ENCODE data around the gene ACER2. TPM values are rescaled to one million over a fixed set of nuclear protein-coding genes. Genes with fewer than 3 reads are reported as not detected.

The ACER2 gene
- total and polyA plus RNA-seq, 2 of the 8 experiments (the other 6 are each of a cell fraction or from before 2014, with no cell fraction given), result 7.4 to 8.8 TPM

DNA sequence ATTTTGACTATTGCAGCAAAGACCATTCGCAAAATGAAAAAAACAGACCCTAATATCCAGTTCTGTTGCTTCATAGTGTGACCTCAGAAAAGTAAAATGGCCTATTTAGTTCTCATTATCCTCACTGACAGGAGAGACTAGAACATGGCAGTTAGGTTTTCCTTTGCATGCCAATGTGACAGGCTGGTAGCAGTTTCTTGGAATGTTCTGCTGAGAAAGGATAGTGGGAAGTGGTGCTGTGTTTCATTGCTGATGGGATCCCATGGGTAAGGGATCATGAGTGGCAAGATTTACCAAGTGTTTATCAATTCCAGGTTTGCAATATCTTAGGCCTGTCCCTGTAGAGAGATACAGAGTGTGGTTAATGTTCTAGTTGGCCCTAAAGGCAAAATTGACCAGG, 88.5 kb downstream of the ACER2 start:
- no peak overlapping the region for H4K91ac ChIP-seq (replicated peaks; ENCODE audit: insufficient read length, low read length)
- H3K27me3 ChIP-seq (replicated peaks in 1 of 4; ENCODE audit: control insufficient read depth in 3 of 4, extremely low read depth in 1 of 4, insufficient read depth in 3 of 4, low read length in 3 of 4), result no peaks in the 10 kb centered on the region
- no peak overlapping the region for H3K9ac ChIP-seq (replicated peaks in 1 of 4; ENCODE audit: extremely low read depth in 1 of 4, low read depth in 3 of 4, low read length in 3 of 4)
- H2AK5ac ChIP-seq (ENCODE audit: low read depth, low read length), result no peak overlapping the region
- no peak overlapping the region for H3K4me3 ChIP-seq (ENCODE audit: extremely low read depth in 1 of 4, insufficient read depth in 2 of 4, low read depth in 3 of 4, low read length in 4 of 4)
- H4K20me1 ChIP-seq (replicated peaks in 1 of 2; ENCODE audit: control insufficient read depth in 1 of 2, insufficient read depth in 2 of 2, low read length in 2 of 2), result no peaks in the 10 kb centered on the region
- H3K56ac ChIP-seq (replicated peaks; ENCODE audit: insufficient read length, low read depth, low read length), result no peak overlapping the region
- no peaks in the 10 kb centered on the region for H3K9me3 ChIP-seq (ENCODE audit: insufficient read depth in 2 of 2, low read depth in 1 of 2, low read length in 1 of 2)
- CTCF ChIA-PET (ENCODE audit: partially characterized antibody), result interaction anchor here (1.0 to 3.1 kb wide), 8 partner anchors 8 to 425 kb away, joined by 3 to 16 read pairs (median 4); no protein-coding TSS in a partner anchor
- H2BK20ac ChIP-seq (ENCODE audit: low read length), result no peak overlapping the region
- no peaks in the 10 kb centered on the region for H3K79me2 ChIP-seq (ENCODE audit: control insufficient read depth in 1 of 2, insufficient read depth in 2 of 2, low read length in 2 of 2)
- no peak overlapping the region for H2BK120ac ChIP-seq (replicated peaks; ENCODE audit: low read depth, low read length)
- H4K5ac ChIP-seq (ENCODE audit: insufficient read length, low read depth, low read length), result no peak overlapping the region
- H3K18ac ChIP-seq (ENCODE audit: extremely low read depth, low read length), result no peak overlapping the region
- H3K4me1 ChIP-seq (replicated peaks in 1 of 4; ENCODE audit: control insufficient read depth in 3 of 4, insufficient read depth in 4 of 4, low read length in 3 of 4), result no peaks in the 10 kb centered on the region
- POLR2A ChIA-PET (ENCODE audit: partially characterized antibody), result no interaction called here
- TF ChIP-seq GTF2F1 (IDR thresholded peaks at IDR 0.05; ENCODE audit: borderline replicate concordance, low read depth, low read length) (no peak), SUZ12 (IDR thresholded peaks at IDR 0.05; ENCODE audit: low read length) (no peak), RFX5 (IDR thresholded peaks at IDR 0.05; ENCODE audit: borderline replicate concordance, low read depth, low read length) (no peak), KDM1A (IDR thresholded peaks at IDR 0.05; ENCODE audit: borderline replicate concordance, low read length) (no peak)
- TF ChIP-seq, protein P1, sequence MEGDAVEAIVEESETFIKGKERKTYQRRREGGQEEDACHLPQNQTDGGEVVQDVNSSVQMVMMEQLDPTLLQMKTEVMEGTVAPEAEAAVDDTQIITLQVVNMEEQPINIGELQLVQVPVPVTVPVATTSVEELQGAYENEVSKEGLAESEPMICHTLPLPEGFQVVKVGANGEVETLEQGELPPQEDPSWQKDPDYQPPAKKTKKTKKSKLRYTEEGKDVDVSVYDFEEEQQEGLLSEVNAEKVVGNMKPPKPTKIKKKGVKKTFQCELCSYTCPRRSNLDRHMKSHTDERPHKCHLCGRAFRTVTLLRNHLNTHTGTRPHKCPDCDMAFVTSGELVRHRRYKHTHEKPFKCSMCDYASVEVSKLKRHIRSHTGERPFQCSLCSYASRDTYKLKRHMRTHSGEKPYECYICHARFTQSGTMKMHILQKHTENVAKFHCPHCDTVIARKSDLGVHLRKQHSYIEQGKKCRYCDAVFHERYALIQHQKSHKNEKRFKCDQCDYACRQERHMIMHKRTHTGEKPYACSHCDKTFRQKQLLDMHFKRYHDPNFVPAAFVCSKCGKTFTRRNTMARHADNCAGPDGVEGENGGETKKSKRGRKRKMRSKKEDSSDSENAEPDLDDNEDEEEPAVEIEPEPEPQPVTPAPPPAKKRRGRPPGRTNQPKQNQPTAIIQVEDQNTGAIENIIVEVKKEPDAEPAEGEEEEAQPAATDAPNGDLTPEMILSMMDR (IDR thresholded peaks at IDR 0.05; ENCODE audit: control extremely low read depth in 1 of 3, insufficient read depth in 1 of 3, low read depth in 1 of 3, low read length in 3 of 3), result no peak
- DNase-seq (ENCODE audit: low read depth in 1 of 2, low spot score in 2 of 2) (no peak), FAIRE-seq (no peak)
- H2BK5ac ChIP-seq (ENCODE audit: low read depth, low read length), result no peak overlapping the region
- H3K36me3 ChIP-seq (ENCODE audit: control insufficient read depth in 2 of 4, insufficient read depth in 4 of 4, low read length in 3 of 4), result no peaks in the 10 kb centered on the region
- H2BK12ac ChIP-seq (ENCODE audit: low read depth, low read length), result no peak overlapping the region
- H3K23ac ChIP-seq (ENCODE audit: insufficient read length), result no peak overlapping the region
- no peak overlapping the region for H2BK15ac ChIP-seq (ENCODE audit: low read length)
- no peaks in the 10 kb centered on the region for H3K23me2 ChIP-seq (ENCODE audit: low read depth, low read length)
- WGBS, 2 experiments (ENCODE audit: extremely low coverage in 1 of 2, insufficient coverage in 1 of 2, insufficient read length in 1 of 2, insufficient replicate concordance in 2 of 2, low coverage in 1 of 2, low lambda C conversion rate in 2 of 2, missing lambda C conversion rate in 1 of 2), result 80% methylated on average over 1 of the region's 1 CpG; no CpG with 5 or more reads in 1 of the 2 experiments
- no peak overlapping the region for H2AFZ ChIP-seq (ENCODE audit: low read length)
- H3K79me1 ChIP-seq (ENCODE audit: low read depth, low read length), result no peaks in the 10 kb centered on the region
- H3K4ac ChIP-seq (replicated peaks; ENCODE audit: insufficient read length, low read depth, low read length), result no peak overlapping the region
- no peak overlapping the region for H3K4me2 ChIP-seq (ENCODE audit: insufficient read depth in 1 of 2, low read depth in 2 of 2, low read length in 2 of 2)
- H3K14ac ChIP-seq (ENCODE audit: insufficient read length), result no peak overlapping the region
- H4K8ac ChIP-seq (ENCODE audit: extremely low read depth, insufficient read depth, low read length), result no peak overlapping the region
- H3K27ac ChIP-seq (ENCODE audit: low read depth, low read length), result no peak overlapping the region

Measured in H1 (cell line).